HG03521 (cell line): Measurements from ENCODE around the gene MRPL20.
"Not testable (repeated sequence)": the region's sequence is repeated elsewhere in the genome, so short reads cannot be mapped to it uniquely, and the experiment has no call there.

ENCODE experiments used
- ATAC-seq: cut with Tn5 transposase; IDR thresholded peaks from one replicate; pipeline ENCODE4 v1.9.1; 2021; ENCODE audit warnings: mild to moderate bottlenecking, moderate library complexity; ENCODE audit not compliant: unreplicated experiment

Gene MRPL20

DNA sequence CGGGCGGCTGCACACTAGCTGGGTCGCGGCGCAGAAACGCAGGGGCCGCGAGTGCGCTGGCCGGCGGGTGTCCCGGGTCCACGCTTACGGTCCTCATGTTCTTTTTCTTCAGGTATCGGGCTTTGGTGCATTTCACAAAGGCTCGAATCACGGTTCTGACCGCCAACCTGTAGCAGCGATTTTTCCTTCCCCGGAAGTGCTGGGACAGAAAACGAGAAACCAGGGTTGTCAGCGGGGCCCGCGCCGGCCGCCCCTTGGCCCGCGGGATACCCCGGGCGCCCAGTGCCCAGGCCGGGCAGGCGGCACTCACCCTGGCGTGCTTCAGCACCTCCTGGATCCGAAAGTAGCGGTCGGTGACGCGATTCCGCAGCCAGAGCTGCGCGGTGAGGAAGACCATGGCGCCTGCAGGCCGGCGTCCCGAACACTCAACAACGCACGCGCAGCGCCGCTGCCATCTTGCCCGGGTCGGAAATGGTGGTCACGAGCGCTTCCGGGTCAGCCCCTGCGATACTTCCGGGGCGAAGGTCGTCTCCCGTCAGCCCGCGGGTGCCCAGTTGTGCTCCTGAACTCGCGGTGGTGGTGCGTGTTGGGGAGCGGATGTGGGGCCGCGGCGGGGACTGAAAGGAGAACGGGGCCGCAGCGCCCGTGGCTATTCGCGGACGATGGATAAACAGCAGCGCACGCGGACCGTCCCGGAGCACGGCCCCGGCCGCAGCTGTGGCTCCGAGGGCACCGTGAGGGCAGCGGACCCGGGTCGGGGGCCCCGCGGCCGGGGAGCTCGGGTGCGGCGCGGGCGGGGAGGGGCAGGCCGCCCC, at the start of gene MRPL20:
MRPL20 (minus strand) TSS at position 473 of the 815 bp plus-strand sequence; CDS start at position 397, 76 bp downstream.
- ATAC-seq: peak; percentile 91

DNA sequence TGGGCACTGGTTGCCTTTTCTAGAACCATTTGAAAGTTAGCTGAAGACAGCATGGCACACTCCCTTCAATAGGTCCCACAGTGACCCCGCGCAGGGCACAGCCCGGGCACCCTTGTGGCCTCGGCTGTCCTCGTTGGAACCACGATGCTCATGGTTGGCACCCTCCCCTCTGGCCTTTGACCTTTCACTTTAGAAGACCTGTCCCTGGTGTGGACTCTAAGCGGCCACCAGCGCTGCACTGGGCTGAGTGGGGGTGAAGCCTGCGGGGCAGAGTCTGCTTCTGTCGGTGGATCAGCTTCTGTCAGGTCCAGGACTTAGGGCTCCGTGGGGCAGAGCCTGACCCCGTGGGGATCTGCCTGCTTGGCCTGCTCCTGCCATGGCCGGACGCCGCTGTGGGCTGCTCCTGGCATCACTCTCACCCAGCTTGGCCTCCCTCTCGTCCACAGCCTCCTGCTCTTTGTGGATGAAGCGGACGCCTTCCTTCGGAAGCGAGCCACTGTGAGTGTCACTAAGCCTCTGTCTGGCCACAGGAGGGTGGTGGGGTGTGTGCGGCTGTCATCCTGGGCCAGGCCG, 49.7 kb upstream of the MRPL20 start:
- not testable (repeated sequence) for ATAC-seq

DNA sequence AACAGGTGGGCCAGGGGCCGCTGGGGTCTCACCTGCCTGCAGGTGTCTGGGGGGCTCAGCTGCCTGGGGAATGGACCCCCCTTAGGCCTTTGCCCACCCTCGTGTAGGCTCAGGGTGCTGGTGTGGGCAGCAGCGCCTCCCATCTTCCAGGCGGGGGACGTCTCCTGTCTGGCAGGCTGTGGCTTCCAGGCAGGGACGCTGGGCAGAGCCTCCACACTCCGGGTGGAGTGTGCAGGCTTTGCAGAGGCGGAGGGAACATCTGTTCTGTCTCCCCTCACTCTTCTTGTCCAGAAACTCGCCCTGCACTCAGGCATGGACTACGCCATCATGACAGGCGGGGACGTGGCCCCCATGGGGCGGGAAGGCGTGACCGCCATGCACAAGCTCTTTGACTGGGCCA, 48.8 kb upstream of the MRPL20 start:
- ATAC-seq: not testable (repeated sequence)

DNA sequence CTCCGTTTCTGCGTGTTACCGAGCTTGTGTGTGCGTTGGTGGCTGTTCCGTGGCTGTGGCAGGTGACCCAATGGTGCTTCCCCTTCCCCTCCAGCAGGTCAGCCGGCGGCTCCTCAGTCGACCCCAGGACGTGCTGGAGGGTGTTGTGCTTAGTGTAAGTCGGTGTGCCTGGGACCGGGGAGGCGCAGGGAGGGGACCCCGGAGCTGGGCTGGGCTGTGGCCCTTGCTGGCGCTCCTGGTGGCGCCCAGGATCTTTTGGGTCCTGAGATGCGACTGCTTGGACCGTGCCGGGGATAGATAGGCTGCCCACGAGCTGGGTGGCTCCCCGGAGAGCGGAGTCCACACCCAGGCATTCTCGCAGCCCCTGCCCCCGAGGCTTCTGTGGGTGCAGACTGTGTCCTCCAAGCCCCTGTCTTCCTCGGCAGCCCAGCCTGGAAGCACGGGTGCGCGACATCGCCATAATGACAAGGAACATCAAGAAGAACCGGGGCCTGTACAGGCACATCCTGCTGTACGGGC, 48.3 kb upstream of the MRPL20 start:
- no peak for ATAC-seq

DNA sequence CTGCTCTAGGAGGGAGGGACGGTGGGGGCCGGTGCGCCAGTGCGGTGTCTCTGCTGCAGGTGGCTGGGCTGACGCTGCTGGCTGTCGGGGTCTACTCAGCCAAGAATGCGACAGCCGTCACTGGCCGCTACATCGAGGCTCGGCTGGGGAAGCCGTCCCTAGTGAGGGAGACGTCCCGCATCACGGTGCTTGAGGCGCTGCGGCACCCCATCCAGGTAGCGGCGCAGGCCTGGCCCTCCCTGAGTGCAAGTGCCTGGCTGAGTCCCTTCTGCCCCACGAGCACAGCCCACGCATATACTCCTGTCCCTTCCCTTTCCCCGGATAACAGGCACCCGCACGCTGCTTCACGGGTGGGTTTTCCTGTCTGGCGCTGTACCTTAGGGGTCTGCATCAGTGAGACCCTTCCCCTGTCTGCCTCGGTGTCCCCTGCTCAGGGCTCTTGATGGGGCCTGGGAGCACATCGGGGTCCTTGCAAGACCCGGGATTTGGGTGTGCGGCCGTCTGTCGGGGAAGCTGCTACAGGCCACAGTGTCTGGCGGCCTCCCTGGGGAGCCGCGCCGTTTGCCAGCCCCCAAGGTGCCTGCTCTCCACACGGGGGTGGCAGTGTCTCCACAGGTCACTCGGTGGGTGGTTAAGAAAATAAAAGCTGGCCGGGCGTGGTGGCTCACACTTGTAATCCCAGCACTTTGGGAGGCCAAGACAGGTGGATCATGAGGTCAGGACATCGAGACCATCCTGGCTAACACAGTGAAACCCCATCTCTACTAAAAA, 47.4 kb upstream of the MRPL20 start:
- ATAC-seq: not testable (repeated sequence)

GRCh38 chr1:1452882-1453281, 45.8 kb upstream of the MRPL20 start:
- ATAC-seq: no peak

- ATAC-seq: not testable (repeated sequence)
Observed at GRCh38 chr1:1452365-1452739, 45.3 kb upstream of the MRPL20 start.

- ATAC-seq: no peak
Observed at GRCh38 chr1:1451696-1452364, 44.7 kb upstream of the MRPL20 start.

GRCh38 chr1:1450616-1451015, 43.5 kb upstream of the MRPL20 start:
- ATAC-seq: not testable (repeated sequence)

DNA sequence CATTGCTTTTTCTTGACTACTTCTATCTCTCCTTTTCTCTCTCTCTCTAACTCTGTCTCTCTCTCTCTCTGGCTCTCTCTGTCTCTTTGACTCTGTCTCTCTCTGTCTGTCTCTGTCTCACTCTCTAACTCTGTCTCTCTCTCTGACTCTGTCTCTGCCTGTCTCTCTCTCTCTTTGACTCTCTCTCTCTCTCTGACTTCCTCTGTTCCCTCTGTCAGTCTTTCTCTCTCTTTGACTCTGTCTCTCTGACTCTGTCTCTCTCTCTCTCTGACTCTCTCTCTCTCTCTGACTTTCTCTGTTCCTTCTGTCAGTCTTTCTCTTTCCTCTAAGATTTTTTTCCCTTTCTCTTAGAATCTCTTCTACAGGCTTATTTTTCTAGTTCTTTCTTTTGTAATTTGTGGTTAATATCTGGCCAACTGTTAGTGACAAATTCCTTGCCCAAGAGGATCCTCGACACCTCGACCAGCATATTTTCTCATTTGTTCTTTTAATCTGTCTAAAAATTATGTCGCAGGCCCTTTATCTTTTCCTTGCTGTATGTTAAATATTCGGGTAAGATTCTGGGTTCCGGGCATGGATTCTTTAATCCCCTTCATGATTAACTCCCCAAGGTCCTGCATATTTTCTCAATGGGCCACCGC, 42.1 kb upstream of the MRPL20 start, which contains the start of gene ATAD3C:
ATAD3C (plus strand) TSS at position 591 of the 641 bp plus-strand sequence. CDS start 995 bp downstream, outside the sequence.
- ATAC-seq: no peak

GRCh38 chr1:1446631-1447030, 39.5 kb upstream of the MRPL20 start:
- ATAC-seq: not testable (repeated sequence)

GRCh38 chr1:1442069-1442770, 35.1 kb upstream of the MRPL20 start:
- no peak for ATAC-seq

DNA sequence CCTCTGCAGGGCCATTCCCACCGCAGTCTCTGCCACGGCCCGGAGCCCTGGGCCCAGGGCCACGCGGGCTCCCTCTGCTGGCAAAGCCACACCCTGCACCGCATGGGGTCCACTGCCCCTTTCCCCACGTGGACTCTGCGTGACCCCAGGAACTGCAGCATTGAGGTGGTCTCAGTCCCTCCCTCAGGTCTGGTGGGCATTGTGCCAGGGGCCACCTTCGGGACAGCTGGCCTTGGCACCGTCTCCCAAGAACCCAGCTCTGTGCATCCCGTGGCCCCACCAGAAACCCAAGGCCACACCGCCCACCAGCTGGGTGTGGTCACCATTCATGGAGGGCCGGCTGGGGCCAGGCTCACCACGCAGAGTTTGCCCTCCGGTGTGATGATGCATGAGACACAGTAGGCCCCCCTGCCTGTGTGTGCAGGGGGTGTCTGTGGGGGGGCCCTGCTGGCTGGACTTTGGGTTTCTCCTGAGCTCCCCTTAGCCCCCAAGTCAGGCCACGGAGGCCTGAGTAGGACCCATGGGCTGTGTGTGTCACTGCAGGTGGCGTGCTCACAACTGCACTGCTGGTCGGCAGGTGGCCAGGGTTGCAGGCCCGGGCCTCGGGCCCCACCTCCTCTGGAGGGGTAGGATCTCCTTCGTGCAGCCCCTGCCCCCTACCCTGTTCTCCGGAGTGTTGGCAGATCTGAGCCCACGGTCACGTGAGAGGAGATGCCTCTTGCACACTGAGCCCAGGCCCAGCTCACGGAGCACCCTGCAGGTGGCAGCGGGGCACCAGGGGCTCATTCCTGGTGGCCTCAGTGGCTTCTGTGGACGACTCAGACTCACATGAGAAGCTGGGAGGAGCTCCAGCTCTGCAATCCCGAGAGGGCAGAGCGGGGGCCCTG, 34.2 kb upstream of the MRPL20 start:
- no peak for ATAC-seq

GRCh38 chr1:1440262-1441001, 33.3 kb upstream of the MRPL20 start:
- no peak for ATAC-seq

GRCh38 chr1:1439546-1440261, 32.6 kb upstream of the MRPL20 start:
- ATAC-seq: no peak

- ATAC-seq: no peak
Observed at GRCh38 chr1:1438531-1439381, 31.7 kb upstream of the MRPL20 start.
